ENCODE results near the gene LYSET. TPM values are rescaled to one million over a fixed set of nuclear protein-coding genes. Genes with fewer than 3 reads are reported as not detected.
"Not testable (repeated sequence)": the region's sequence is repeated elsewhere in the genome, so short reads cannot be mapped to it uniquely, and the experiment has no call there.

The LYSET gene
- total and polyA plus RNA-seq, 2 donors (not counting 3 experiments of a cell fraction or from before 2014, with no cell fraction given) = 14.3 to 18.4 TPM

DNA sequence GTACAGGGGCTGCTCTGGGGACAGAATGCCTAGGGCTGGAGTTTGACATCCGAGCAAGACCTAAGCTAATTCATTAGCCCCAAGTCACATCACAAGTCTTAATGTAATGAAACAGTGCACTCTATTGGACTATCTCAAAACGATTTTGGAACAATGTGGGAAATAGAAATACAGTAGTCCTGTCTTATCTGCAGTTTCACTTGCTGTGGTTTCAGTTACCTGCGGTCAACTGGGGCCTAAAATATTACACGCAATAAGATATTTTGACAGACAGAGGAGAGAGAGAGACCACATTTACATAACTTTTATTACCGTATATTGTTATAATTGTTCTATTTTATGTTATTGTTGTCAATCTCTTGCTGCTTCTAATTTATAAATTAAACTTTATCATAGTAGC, 21.6 kb upstream of the LYSET start:
- Histone ChIP-seq H3K9ac (replicated peaks; ENCODE audit: extremely low read depth, insufficient read depth, low read length) (no peak overlapping the region), H2AFZ (ENCODE audit: low read depth, low read length) (no peak overlapping the region), H3K36me3 (ENCODE audit: control insufficient read depth in 2 of 2, extremely low read depth in 1 of 2, insufficient read depth in 2 of 2, low read length in 2 of 2) (no peaks in the 10 kb centered on the region), H3K4me3 (replicated peaks in 1 of 3; ENCODE audit: insufficient read depth in 1 of 3, low read depth in 1 of 3, low read length in 3 of 3) (no peak overlapping the region), H3K27me3 (ENCODE audit: control insufficient read depth in 2 of 2, insufficient read depth in 2 of 2, low read length in 2 of 2) (no peaks in the 10 kb centered on the region), H3K79me2 (ENCODE audit: control insufficient read depth, insufficient read depth, low read length) (no peaks in the 10 kb centered on the region), H3K9me1 (replicated peaks; ENCODE audit: control insufficient read depth, extremely low read depth, insufficient read depth, low read length) (no peaks in the 10 kb centered on the region), H3K27ac (ENCODE audit: insufficient read depth, low read depth, low read length) (no peak overlapping the region), H3K4me1 (ENCODE audit: control insufficient read depth, extremely low read depth, insufficient read depth, low read length) (no peaks in the 10 kb centered on the region), H3K9me3 (replicated peaks; ENCODE audit: control insufficient read depth, insufficient read depth, low read length) (no peaks in the 10 kb centered on the region), H4K20me1 (replicated peaks; ENCODE audit: control insufficient read depth, extremely low read depth, insufficient read depth, low read length) (no peaks in the 10 kb centered on the region), H3K4me2 (ENCODE audit: insufficient read depth, low read length) (no peak overlapping the region)
- DNase-seq (ENCODE audit: low read depth, low spot score) (no peak), FAIRE-seq (no peak)
- dilution Hi-C loops (cut with MboI; ENCODE audit: extremely low pct_ligation_motif_present, low sequenced_read_pairs) (no loop called here), intact Hi-C loops (cut with micrococcal nuclease) (no loop called here)
- POLR2A ChIA-PET = no interaction called here
- no TSS peak for BruUV-seq (replicated peaks)
- TF ChIP-seq JUN (IDR thresholded peaks at IDR 0.05; ENCODE audit: borderline replicate concordance, insufficient read depth, insufficient read length, low read depth) = no peak
- no peak for TF ChIP-seq POLR2A (IDR thresholded peaks at IDR 0.05; ENCODE audit: low read depth, low read length)
- TF ChIP-seq POLR2AphosphoS5 (IDR thresholded peaks at IDR 0.05; ENCODE audit: insufficient read depth, low read depth, low read length) = no peak
- TF ChIP-seq GATA2 (IDR thresholded peaks at IDR 0.05; ENCODE audit: insufficient read depth, insufficient read length, low read depth, low read length) = no peak
- no peak for TF ChIP-seq CTCF (IDR thresholded peaks at IDR 0.05; ENCODE audit: extremely low read depth in 1 of 2, insufficient read depth in 1 of 2, low read depth in 1 of 2, low read length in 2 of 2)
- no peak for TF ChIP-seq EZH2 (IDR thresholded peaks at IDR 0.05; ENCODE audit: borderline replicate concordance, low read depth, low read length, severe bottlenecking)
- TF ChIP-seq MAX (IDR thresholded peaks at IDR 0.05; ENCODE audit: insufficient read depth, insufficient read length) = no peak
- TF ChIP-seq MYC (IDR thresholded peaks at IDR 0.05; ENCODE audit: low read depth, low read length) = no peak
- CTCF ChIA-PET = interaction anchor here (0.9 to 2.1 kb wide), 4 partner anchors 14 to 477 kb away, joined by 3 to 6 read pairs (median 5); no protein-coding TSS in a partner anchor

GRCh38 chr14:93165271-93166265, 19.5 kb upstream of the LYSET start:
- H3K27me3 ChIP-seq (ENCODE audit: control insufficient read depth in 2 of 2, insufficient read depth in 2 of 2, low read length in 2 of 2); H3K36me3 ChIP-seq (ENCODE audit: control insufficient read depth in 2 of 2, extremely low read depth in 1 of 2, insufficient read depth in 2 of 2, low read length in 2 of 2); H3K27ac ChIP-seq (ENCODE audit: insufficient read depth, low read depth, low read length); intact Hi-C loops (cut with micrococcal nuclease); H3K79me2 ChIP-seq (ENCODE audit: control insufficient read depth, insufficient read depth, low read length); H3K9ac ChIP-seq (replicated peaks; ENCODE audit: extremely low read depth, insufficient read depth, low read length); BruUV-seq (replicated peaks); H2AFZ ChIP-seq (ENCODE audit: low read depth, low read length); H4K20me1 ChIP-seq (replicated peaks; ENCODE audit: control insufficient read depth, extremely low read depth, insufficient read depth, low read length); H3K9me1 ChIP-seq (replicated peaks; ENCODE audit: control insufficient read depth, extremely low read depth, insufficient read depth, low read length); dilution Hi-C loops (cut with MboI; ENCODE audit: extremely low pct_ligation_motif_present, low sequenced_read_pairs); FAIRE-seq; DNase-seq (ENCODE audit: low read depth, low spot score); H3K9me3 ChIP-seq (replicated peaks; ENCODE audit: control insufficient read depth, insufficient read depth, low read length); H3K4me3 ChIP-seq (replicated peaks in 1 of 3; ENCODE audit: insufficient read depth in 1 of 3, low read depth in 1 of 3, low read length in 3 of 3); H3K4me1 ChIP-seq (ENCODE audit: control insufficient read depth, extremely low read depth, insufficient read depth, low read length); H3K4me2 ChIP-seq (ENCODE audit: insufficient read depth, low read length); POLR2A ChIA-PET: not testable (repeated sequence)
- CTCF ChIA-PET = interaction anchor here (0.8 kb wide), 1 partner anchor 12 kb away, joined by 3 read pairs; no protein-coding TSS in a partner anchor
